Upper lobe of left lung (tissue), 6 donors: ENCODE data around the gene CSNK1G1. TPM values are rescaled to one million over a fixed set of nuclear protein-coding genes. Genes with fewer than 3 reads are reported as not detected.

Source experiments
- ATAC-seq, 2 donors: fragments of 200-7000 bp; cut with Tn5 transposase; one replicate each; pipeline ENCODE4 v1.9.1; 2022; ENCODE audit warnings: mild to moderate bottlenecking in 2 of 2, moderate library complexity in 2 of 2; ENCODE audit not compliant: low FRiP score in 2 of 2
- DNase-seq, 2 donors: peaks; one replicate each; pipeline ENCODE4 v3.0.0-alpha.2; 2019 to 2020
- H3K27ac ChIP-seq, 4 donors: fragments of 200-600 bp; sonication (generic); one replicate each; pipeline ENCODE4 v1.5.1; 2016 to 2019
- H3K27me3 ChIP-seq, 4 donors: fragments of 200-600 bp; sonication (generic); one replicate each; pipeline ENCODE4 v1.5.1; 2017 to 2019
- H3K36me3 ChIP-seq, 4 donors: fragments of 200-600 bp; sonication (generic); one replicate each; pipeline ENCODE4 v1.5.1; 2016 to 2019
- H3K4me1 ChIP-seq, 4 donors: fragments of 200-600 bp; sonication (generic); one replicate each; pipeline ENCODE4 v1.5.1; 2018 to 2019
- H3K4me3 ChIP-seq, 4 donors: fragments of 200-600 bp; sonication (generic); one replicate each; pipeline ENCODE4 v1.5.1; 2017 to 2019; ENCODE audit warnings: mild to moderate bottlenecking in 2 of 4, moderate library complexity in 1 of 4
- H3K9me3 ChIP-seq, 4 donors: fragments of 200-600 bp; sonication (generic); one replicate each; pipeline ENCODE4 v1.5.1; 2018 to 2019
- EP300 ChIP-seq, 4 donors: sonication (generic); formaldehyde crosslinking; IDR thresholded peaks; one replicate each; pipeline ENCODE4 v1.5.1; 2017; ENCODE audit warnings: antibody characterized with exemption in 4 of 4, control low read depth in 2 of 4
- POLR2A ChIP-seq, 4 donors: fragments of 450-650 bp; IDR thresholded peaks; one replicate each; pipeline ENCODE4 v1.5.1; 2016 to 2017; ENCODE audit warnings: antibody characterized with exemption in 4 of 4, mild to moderate bottlenecking in 2 of 4
- POLR2AphosphoS5 ChIP-seq, 2 donors: sonication (generic); formaldehyde crosslinking; IDR thresholded peaks; one replicate each; pipeline ENCODE4 v1.5.1; 2017; ENCODE audit warnings: antibody characterized with exemption in 2 of 2
- WGBS, 2 donors: methylation state at CpG; one replicate each; pipeline ENCODE4 v1.1.5; 2017 to 2018; 5-methylcytosine and 5-hydroxymethylcytosine counted together
- total RNA-seq, 6 donors: library from RNA; depleted of rRNA in 4 of 6; stranded (reverse); fragments of >200 nt in 4 of 6; gene quantifications; one replicate each; pipeline versions ENCODE4 v1.1.0 to v1.2.1, GENCODE V29; 2016 to 2021
- TF ChIP-seq, protein P1 (sequence below), 6 experiments: fragments of 450-650 bp in 4 of 6; fragments of 200-600 bp in 2 of 6; sonication (generic) in 2 of 6; IDR thresholded peaks; one replicate each; pipeline ENCODE4 v1.5.1; 2016 to 2019; ENCODE audit warnings: antibody characterized with exemption in 6 of 6
- donor health status: DM: no; HTN: no; CAD: no; lungs with moderate emphysema.
- donor health status: DM: no; HTN: yes; CAD: no; lungs with severe emphysema.

The CSNK1G1 gene
- total RNA-seq, 6 donors from 2014 or later, result 14.8 to 49.6 (median 19.6) TPM

- DNase-seq (no peak), ATAC-seq (no peak)
- Histone ChIP-seq H3K27me3 (no peaks in the 10 kb centered on the region), H3K4me1 (no peaks in the 10 kb centered on the region), H3K9me3 (no peaks in the 10 kb centered on the region), H3K27ac (no peak overlapping the region), H3K4me3 (no peak overlapping the region), H3K36me3 (no peaks in the 10 kb centered on the region)
- TF ChIP-seq POLR2AphosphoS5 (IDR thresholded peaks at IDR 0.05) (no peak), POLR2A (IDR thresholded peaks at IDR 0.05) (no peak), EP300 (IDR thresholded peaks at IDR 0.05) (no peak)
- TF ChIP-seq, protein P1, sequence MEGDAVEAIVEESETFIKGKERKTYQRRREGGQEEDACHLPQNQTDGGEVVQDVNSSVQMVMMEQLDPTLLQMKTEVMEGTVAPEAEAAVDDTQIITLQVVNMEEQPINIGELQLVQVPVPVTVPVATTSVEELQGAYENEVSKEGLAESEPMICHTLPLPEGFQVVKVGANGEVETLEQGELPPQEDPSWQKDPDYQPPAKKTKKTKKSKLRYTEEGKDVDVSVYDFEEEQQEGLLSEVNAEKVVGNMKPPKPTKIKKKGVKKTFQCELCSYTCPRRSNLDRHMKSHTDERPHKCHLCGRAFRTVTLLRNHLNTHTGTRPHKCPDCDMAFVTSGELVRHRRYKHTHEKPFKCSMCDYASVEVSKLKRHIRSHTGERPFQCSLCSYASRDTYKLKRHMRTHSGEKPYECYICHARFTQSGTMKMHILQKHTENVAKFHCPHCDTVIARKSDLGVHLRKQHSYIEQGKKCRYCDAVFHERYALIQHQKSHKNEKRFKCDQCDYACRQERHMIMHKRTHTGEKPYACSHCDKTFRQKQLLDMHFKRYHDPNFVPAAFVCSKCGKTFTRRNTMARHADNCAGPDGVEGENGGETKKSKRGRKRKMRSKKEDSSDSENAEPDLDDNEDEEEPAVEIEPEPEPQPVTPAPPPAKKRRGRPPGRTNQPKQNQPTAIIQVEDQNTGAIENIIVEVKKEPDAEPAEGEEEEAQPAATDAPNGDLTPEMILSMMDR (IDR thresholded peaks at IDR 0.05), result no peak
- 79 to 85% methylated on average over 2 of the region's 2 CpGs for WGBS, 2 donors
Observed at GRCh38 chr15:64369078-64369607, 13.2 kb upstream of the CSNK1G1 start.

DNA sequence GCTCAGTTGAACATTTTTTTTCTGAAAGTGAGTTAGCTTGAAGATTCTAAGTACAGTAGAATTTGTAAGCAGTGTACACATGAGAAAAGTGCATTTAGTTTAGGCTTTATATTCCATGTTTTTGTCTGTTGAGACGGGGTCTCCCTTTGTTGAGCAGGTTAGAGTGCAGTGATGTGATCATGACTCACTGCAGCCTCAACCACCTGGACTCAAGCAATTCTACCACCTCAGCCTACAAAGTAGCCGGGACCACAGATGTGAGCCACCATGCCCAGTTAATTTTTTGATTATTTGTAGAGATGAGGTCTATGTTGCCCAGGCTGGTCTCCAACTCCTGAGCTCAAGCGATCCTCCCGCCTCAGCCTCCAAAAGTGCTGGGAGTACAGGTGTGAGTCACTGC, 5.3 kb upstream of the CSNK1G1 start:
- H3K4me3 ChIP-seq, result no peak overlapping the region
- H3K27ac ChIP-seq, result no peak overlapping the region
- DNase-seq (no peak), ATAC-seq (no peak)
- no peaks in the 10 kb centered on the region for H3K36me3 ChIP-seq
- 89 to 100% methylated on average over 4 of the region's 4 CpGs for WGBS, 2 donors
- H3K9me3 ChIP-seq, result no peaks in the 10 kb centered on the region
- peaks cover 0 to 7% (median 6%) of the 10 kb centered on the region in 4 donors for H3K4me1 ChIP-seq
- H3K27me3 ChIP-seq, result no peaks in the 10 kb centered on the region
- no peak for TF ChIP-seq POLR2A (IDR thresholded peaks at IDR 0.05)
- TF ChIP-seq, protein P1 (IDR thresholded peaks at IDR 0.05), result no peak

GRCh38 chr15:64356710-64357040, 702 bp upstream of the CSNK1G1 start:
- WGBS, 2 donors, result 52 to 58% methylated on average over 5 of the region's 5 CpGs
- peak overlapping the region; percentile 64 to 96 (median 89) for H3K4me3 ChIP-seq
- H3K27me3 ChIP-seq, result no peaks in the 10 kb centered on the region
- H3K4me1 ChIP-seq, result peaks cover 10 to 17% (median 15%) of the 10 kb centered on the region in 4 donors
- TF ChIP-seq POLR2A (IDR thresholded peaks at IDR 0.05) (no peak), EP300 (IDR thresholded peaks at IDR 0.05) (no peak), POLR2AphosphoS5 (IDR thresholded peaks at IDR 0.05) (no peak)
- TF ChIP-seq, protein P1 (IDR thresholded peaks at IDR 0.05), result no peak
- DNase-seq (no peak), ATAC-seq (no peak)
- no peaks in the 10 kb centered on the region for H3K9me3 ChIP-seq
- H3K27ac ChIP-seq, result peak overlapping the region; percentile 75 to 88 (median 86)
- H3K36me3 ChIP-seq, result no peaks in the 10 kb centered on the region

- peak; percentile 49 to 62 for ATAC-seq
Observed at GRCh38 chr15:64355348-64355943, 527 bp downstream of the CSNK1G1 start.

GRCh38 chr15:64354688-64355344, 1.2 kb downstream of the CSNK1G1 start:
- DNase-seq, result no peak
- ATAC-seq, result no peak
- Histone ChIP-seq H3K4me3 (peak overlapping the region; percentile 84 to 96 (median 94)), H3K36me3 (no peaks in the 10 kb centered on the region), H3K4me1 (peaks cover 14 to 24% (median 16%) of the 10 kb centered on the region in 4 donors), H3K9me3 (no peaks in the 10 kb centered on the region), H3K27me3 (no peaks in the 10 kb centered on the region), H3K27ac (peak overlapping the region; percentile 75 to 88 (median 86))
- TF ChIP-seq POLR2A (IDR thresholded peaks at IDR 0.05), result no peak
- TF ChIP-seq EP300 (IDR thresholded peaks at IDR 0.05), result no peak
- TF ChIP-seq, protein P1 (IDR thresholded peaks at IDR 0.05), result no peak
- no peak for TF ChIP-seq POLR2AphosphoS5 (IDR thresholded peaks at IDR 0.05)
- WGBS, 2 donors, result 33 to 37% methylated on average over 5 of the region's 5 CpGs

More at GRCh38 chr15:64355348-64355943, 527 bp downstream of the CSNK1G1 start:
- Histone ChIP-seq H3K9me3 (no peaks in the 10 kb centered on the region), H3K4me1 (peaks cover 14 to 24% (median 16%) of the 10 kb centered on the region in 4 donors), H3K27ac (peak overlapping the region; percentile 75 to 88 (median 86)), H3K36me3 (no peaks in the 10 kb centered on the region), H3K27me3 (no peaks in the 10 kb centered on the region), H3K4me3 (peak overlapping the region; percentile 84 to 96 (median 94))
- peak; percentile 23 to 45 for DNase-seq
- 0 to 1% methylated on average over 10 to 28 of the region's 30 CpGs for WGBS, 2 donors
- TF ChIP-seq EP300 (IDR thresholded peaks at IDR 0.05), result no peak
- TF ChIP-seq POLR2A (IDR thresholded peaks at IDR 0.05), result no peak
- no peak for TF ChIP-seq POLR2AphosphoS5 (IDR thresholded peaks at IDR 0.05)
